Panc1 (cell line): ENCODE data around the gene CT45A8. TPM values are rescaled to one million over a fixed set of nuclear protein-coding genes. Genes with fewer than 3 reads are reported as not detected.
"Not testable (repeated sequence)": the region's sequence is repeated elsewhere in the genome, so short reads cannot be mapped to it uniquely, and the experiment has no call there.

ENCODE experiments used
- ATAC-seq: fragments of 200-7000 bp; cut with Tn5 transposase; 2 replicates; pipeline ENCODE4 v1.9.1; 2020; ENCODE audit warnings: mild to moderate bottlenecking, moderate library complexity
- Bru-seq: library from RNA; stranded (reverse); fragments of 400-500 nt; gene quantifications from one replicate; lab custom pipeline; 2021; lab: Mats Ljungman, UMichigan
- BruChase-seq, 2 experiments: library from RNA; stranded (reverse); fragments of 400-500 nt; gene quantifications; one replicate each; lab custom pipeline; 2021; lab: Mats Ljungman, UMichigan
- BruUV-seq: library from RNA; stranded (reverse); fragments of 400-500 nt; replicated peaks from 2 replicates; lab custom pipeline; 2021; lab: Mats Ljungman, UMichigan
- CTCF ChIA-PET: fragments of 300-600 bp; sonication (Branson Sonifier 250); formaldehyde crosslinking; loops from one replicate; lab custom pipeline; 2022; ENCODE audit warnings: antibody characterized with exemption; lab: Charles Lee
- POLR2A ChIA-PET: fragments of 300-600 bp; sonication (Branson Sonifier 250); formaldehyde crosslinking; loops from one replicate; lab custom pipeline; 2022; ENCODE audit warnings: antibody characterized with exemption; lab: Charles Lee
- DNase-seq: peaks from one replicate; pipeline ENCODE4 v3.0.0-alpha.2; 2010; ENCODE audit warnings: low read depth, low spot score
- H3K27ac ChIP-seq: 2 replicates; pipeline ENCODE4 v1.5.1; 2011; ENCODE audit warnings: mild to moderate bottlenecking, low read length, inconsistent platforms
- H3K27me3 ChIP-seq: fragments of 200-500 bp; sonication (Bioruptor generic); 2 replicates; pipeline ENCODE4 v1.6.0; 2014; ENCODE audit warnings: low read length, inconsistent platforms; ENCODE audit not compliant: control insufficient read depth, insufficient read depth
- H3K36me3 ChIP-seq: fragments of 200-500 bp; sonication (Bioruptor generic); 2 replicates; pipeline ENCODE4 v1.5.1; 2014; ENCODE audit warnings: inconsistent platforms, mild to moderate bottlenecking, low read length, moderate library complexity; ENCODE audit not compliant: control insufficient read depth, insufficient read depth
- H3K4me1 ChIP-seq: 2 replicates; pipeline ENCODE4 v1.5.1; 2011; ENCODE audit warnings: inconsistent platforms, mild to moderate bottlenecking, low read length, moderate library complexity; ENCODE audit not compliant: control insufficient read depth, insufficient read depth
- H3K4me3 ChIP-seq, 2 experiments: 2 replicates each; pipeline ENCODE4 v1.5.1; 2011 to 2012; ENCODE audit warnings: low read depth in 2 of 2, low read length in 2 of 2, mild to moderate bottlenecking in 2 of 2, inconsistent platforms in 1 of 2, moderate library complexity in 1 of 2
- H3K9me3 ChIP-seq: fragments of 200-500 bp; sonication (Bioruptor generic); 2 replicates; pipeline ENCODE4 v1.5.1; 2014; ENCODE audit warnings: low read depth, mild to moderate bottlenecking, inconsistent platforms, low read length, moderate library complexity; ENCODE audit not compliant: control insufficient read depth, insufficient read depth
- POLR2AphosphoS5 ChIP-seq: IDR thresholded peaks from 2 replicates; pipeline ENCODE4 v1.6.1; 2012; ENCODE audit warnings: mild to moderate bottlenecking, low read depth, low read length, moderate library complexity
- SIN3A ChIP-seq: IDR thresholded peaks from 2 replicates; pipeline ENCODE4 v1.6.1; 2012; ENCODE audit warnings: low read depth, mild to moderate bottlenecking, low read length, moderate library complexity, borderline replicate concordance; ENCODE audit not compliant: insufficient read depth
- TCF7L2 ChIP-seq: IDR thresholded peaks from 2 replicates; pipeline ENCODE4 v1.6.1; 2011; ENCODE audit warnings: mild to moderate bottlenecking, low read depth, low read length, inconsistent platforms
- in situ Hi-C: cut with HindIII; loops from 2 replicates; pipeline ENCODE4 v1.10.0; 2016; ENCODE audit warnings: low sequenced_read_pairs, low pct_unique_long_range_greater_than_20kb
- intact Hi-C: fragments of 100-400 bp; cut with micrococcal nuclease; formaldehyde crosslinking; loops from one replicate; pipeline ENCODE4 v1.10.0; 2022; ENCODE audit not compliant: unreplicated experiment
- long read RNA-seq: library from polyadenylated mRNA; unstranded; transcript quantifications from one replicate; pipeline ENCODE4 v2.0.0, GENCODE V29; 2021; ENCODE audit not compliant: unreplicated experiment
- polyA plus RNA-seq: library from polyadenylated mRNA; unstranded; fragments of >200 nt; gene quantifications from one replicate; pipeline ENCODE4 v1.2.1, GENCODE V29; 2012; ENCODE audit warnings: missing spikeins; ENCODE audit not compliant: insufficient read length
- total RNA-seq: library from RNA; stranded (reverse); gene quantifications from one replicate; pipeline ENCODE4 v1.2.1, GENCODE V29; 2021; ENCODE audit not compliant: unreplicated experiment
- TF ChIP-seq, protein P1 (sequence below): fragments of 450-650 bp; IDR thresholded peaks from 2 replicates; pipeline ENCODE4 v1.5.1; 2017; ENCODE audit warnings: mild to moderate bottlenecking
- TF ChIP-seq, protein P2 (sequence below), 2 experiments: IDR thresholded peaks; 2 replicates each; pipeline ENCODE4 v1.6.1; 2011 to 2012; ENCODE audit warnings: low read depth in 2 of 2, control low read depth in 1 of 2, low read length in 1 of 2, mild to moderate bottlenecking in 1 of 2, moderate library complexity in 1 of 2; ENCODE audit not compliant: insufficient read depth in 1 of 2

The CT45A8 gene, protein sequence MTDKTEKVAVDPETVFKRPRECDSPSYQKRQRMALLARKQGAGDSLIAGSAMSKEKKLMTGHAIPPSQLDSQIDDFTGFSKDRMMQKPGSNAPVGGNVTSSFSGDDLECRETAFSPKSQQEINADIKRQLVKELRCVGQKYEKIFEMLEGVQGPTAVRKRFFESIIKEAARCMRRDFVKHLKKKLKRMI
- total RNA-seq (not detected), Bru-seq, nascent RNA (not detected), BruChase-seq, experiment 1, labeled RNA remaining after a 2-hour chase (not detected), BruChase-seq, experiment 2, labeled RNA remaining after a 6-hour chase (not detected)
- not detected for polyA plus RNA-seq
- long read RNA-seq, result 0 reads

DNA sequence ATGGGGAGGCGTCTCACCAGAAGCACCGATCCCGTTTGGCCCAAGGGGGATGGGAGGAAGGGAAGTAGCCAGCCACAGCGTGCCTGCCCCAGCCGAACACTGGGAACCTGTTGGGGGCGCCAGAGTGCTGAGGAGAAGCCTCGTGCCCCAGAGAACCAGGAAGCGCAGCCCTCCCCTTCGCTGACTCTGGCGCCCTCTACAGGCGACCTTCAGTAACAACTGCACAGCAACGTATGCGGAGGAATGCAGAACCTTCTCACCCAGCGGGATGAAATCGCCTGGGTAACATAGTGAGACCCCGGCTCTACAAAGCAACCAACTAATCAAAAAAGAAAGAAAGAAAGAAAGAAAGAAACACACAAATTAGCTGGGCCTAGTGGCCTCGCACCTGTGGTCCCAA, at the start of gene CT45A8:
Gene CT45A8, minus strand, starts transcription at position 101 of the 400 bp plus-strand sequence. CDS start 3,755 bp downstream, outside the sequence.
- in situ Hi-C loops, H3K4me1 ChIP-seq, H3K4me3 ChIP-seq, intact Hi-C loops, DNase-seq, H3K36me3 ChIP-seq, H3K27ac ChIP-seq, CTCF ChIA-PET, ATAC-seq, POLR2A ChIA-PET, H3K9me3 ChIP-seq, H3K27me3 ChIP-seq, BruUV-seq: not testable (repeated sequence)

DNA sequence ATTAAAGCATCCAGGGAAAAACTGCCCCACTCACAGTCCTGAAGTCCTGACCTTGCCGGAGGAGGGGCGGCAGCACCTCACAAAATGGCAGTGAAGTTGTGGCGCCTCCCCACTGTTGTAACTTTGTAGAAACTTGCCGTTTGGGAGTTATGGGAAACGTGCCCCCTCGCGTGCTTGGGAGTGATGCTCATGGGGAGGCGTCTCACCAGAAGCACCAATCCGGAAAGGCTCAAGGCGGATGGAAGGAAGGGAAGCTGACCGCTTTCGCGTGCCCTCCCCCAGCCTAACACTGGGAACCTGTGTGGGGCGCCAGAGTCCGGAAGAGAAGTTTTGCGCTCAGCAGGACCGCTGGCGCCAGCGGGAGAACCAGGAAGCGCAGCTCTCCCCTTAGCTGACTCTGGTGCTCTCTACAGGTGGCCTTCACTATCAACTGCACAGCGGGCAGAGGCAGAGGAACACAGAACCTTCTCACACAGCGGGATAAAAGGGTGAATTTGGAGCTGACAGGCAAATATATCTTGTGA, 39.0 kb upstream of the CT45A8 start, which contains the start of the genes CT45A10 and SAGE1:
Gene CT45A10, minus strand, starts transcription at position 151 of the 524 bp plus-strand sequence. CDS start 8,100 bp downstream, outside the sequence.
Gene SAGE1, plus strand, starts transcription at position 423 of the 524 bp plus-strand sequence. CDS start 2,527 bp downstream, outside the sequence.
- no peak for TF ChIP-seq TCF7L2
- TF ChIP-seq POLR2AphosphoS5, result no peak
- TF ChIP-seq, protein P1, sequence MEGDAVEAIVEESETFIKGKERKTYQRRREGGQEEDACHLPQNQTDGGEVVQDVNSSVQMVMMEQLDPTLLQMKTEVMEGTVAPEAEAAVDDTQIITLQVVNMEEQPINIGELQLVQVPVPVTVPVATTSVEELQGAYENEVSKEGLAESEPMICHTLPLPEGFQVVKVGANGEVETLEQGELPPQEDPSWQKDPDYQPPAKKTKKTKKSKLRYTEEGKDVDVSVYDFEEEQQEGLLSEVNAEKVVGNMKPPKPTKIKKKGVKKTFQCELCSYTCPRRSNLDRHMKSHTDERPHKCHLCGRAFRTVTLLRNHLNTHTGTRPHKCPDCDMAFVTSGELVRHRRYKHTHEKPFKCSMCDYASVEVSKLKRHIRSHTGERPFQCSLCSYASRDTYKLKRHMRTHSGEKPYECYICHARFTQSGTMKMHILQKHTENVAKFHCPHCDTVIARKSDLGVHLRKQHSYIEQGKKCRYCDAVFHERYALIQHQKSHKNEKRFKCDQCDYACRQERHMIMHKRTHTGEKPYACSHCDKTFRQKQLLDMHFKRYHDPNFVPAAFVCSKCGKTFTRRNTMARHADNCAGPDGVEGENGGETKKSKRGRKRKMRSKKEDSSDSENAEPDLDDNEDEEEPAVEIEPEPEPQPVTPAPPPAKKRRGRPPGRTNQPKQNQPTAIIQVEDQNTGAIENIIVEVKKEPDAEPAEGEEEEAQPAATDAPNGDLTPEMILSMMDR, result no peak
- TF ChIP-seq SIN3A, result no peak
- TF ChIP-seq, protein P2, sequence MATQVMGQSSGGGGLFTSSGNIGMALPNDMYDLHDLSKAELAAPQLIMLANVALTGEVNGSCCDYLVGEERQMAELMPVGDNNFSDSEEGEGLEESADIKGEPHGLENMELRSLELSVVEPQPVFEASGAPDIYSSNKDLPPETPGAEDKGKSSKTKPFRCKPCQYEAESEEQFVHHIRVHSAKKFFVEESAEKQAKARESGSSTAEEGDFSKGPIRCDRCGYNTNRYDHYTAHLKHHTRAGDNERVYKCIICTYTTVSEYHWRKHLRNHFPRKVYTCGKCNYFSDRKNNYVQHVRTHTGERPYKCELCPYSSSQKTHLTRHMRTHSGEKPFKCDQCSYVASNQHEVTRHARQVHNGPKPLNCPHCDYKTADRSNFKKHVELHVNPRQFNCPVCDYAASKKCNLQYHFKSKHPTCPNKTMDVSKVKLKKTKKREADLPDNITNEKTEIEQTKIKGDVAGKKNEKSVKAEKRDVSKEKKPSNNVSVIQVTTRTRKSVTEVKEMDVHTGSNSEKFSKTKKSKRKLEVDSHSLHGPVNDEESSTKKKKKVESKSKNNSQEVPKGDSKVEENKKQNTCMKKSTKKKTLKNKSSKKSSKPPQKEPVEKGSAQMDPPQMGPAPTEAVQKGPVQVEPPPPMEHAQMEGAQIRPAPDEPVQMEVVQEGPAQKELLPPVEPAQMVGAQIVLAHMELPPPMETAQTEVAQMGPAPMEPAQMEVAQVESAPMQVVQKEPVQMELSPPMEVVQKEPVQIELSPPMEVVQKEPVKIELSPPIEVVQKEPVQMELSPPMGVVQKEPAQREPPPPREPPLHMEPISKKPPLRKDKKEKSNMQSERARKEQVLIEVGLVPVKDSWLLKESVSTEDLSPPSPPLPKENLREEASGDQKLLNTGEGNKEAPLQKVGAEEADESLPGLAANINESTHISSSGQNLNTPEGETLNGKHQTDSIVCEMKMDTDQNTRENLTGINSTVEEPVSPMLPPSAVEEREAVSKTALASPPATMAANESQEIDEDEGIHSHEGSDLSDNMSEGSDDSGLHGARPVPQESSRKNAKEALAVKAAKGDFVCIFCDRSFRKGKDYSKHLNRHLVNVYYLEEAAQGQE (IDR thresholded peaks at IDR 0.05; ENCODE audit: insufficient read depth in 1 of 2, low read depth in 2 of 2, low read length in 1 of 2), result no peak
- BruUV-seq, result no TSS peak
- no peaks in the 10 kb centered on the region; the same call in 1 of the 2 replicates for H3K27me3 ChIP-seq
- CTCF ChIA-PET, result no interaction called here
- no peaks in the 10 kb centered on the region for H3K9me3 ChIP-seq
- in situ Hi-C loops (no loop called here), intact Hi-C loops (no loop called here)
- DNase-seq, result no peak
- H3K36me3 ChIP-seq, result no peaks in the 10 kb centered on the region
- H3K4me1 ChIP-seq, result no peaks in the 10 kb centered on the region
- H3K4me3 ChIP-seq, result no peak within 1 kb of the TSS
- ATAC-seq, result no peak
- POLR2A ChIA-PET, result no interaction called here
- H3K27ac ChIP-seq, result no peak within 1 kb of the TSS
